ENCODE results near the gene ZRANB1. TPM values are rescaled to one million over a fixed set of nuclear protein-coding genes. Genes with fewer than 3 reads are reported as not detected.

Gene ZRANB1
- total RNA-seq, 1 experiment from 2014 or later: 23.2 TPM

- no TSS peak for BruUV-seq (replicated peaks)
- Mint-ChIP-seq H3K4me1 (ENCODE audit: insufficient read depth, unreplicated experiment) (peaks cover 6% of the 10 kb centered on the region), H3K36me3 (ENCODE audit: insufficient read depth, unreplicated experiment) (peaks cover 64% of the 10 kb centered on the region), H3K27ac (ENCODE audit: low read depth, unreplicated experiment) (no peak overlapping the region), H3K27me3 (ENCODE audit: insufficient read depth, unreplicated experiment) (no peaks in the 10 kb centered on the region), H3K4me3 (ENCODE audit: unreplicated experiment) (no peak overlapping the region), H3K9me3 (ENCODE audit: unreplicated experiment) (no peaks in the 10 kb centered on the region)
- ChIA-PET POLR2A (interaction anchor here (1.2 kb wide), 2 partner anchors 14 to 57 kb away, joined by 3 to 5 read pairs; no protein-coding TSS in a partner anchor), CTCF (no interaction called here)
- no peak for TF ChIP-seq CTCF (IDR thresholded peaks at IDR 0.05; ENCODE audit: unreplicated experiment)
- intact Hi-C loops (cut with micrococcal nuclease): no loop called here
- DNase-seq (ENCODE audit: unreplicated experiment): no peak
These were observed 32.2 kb downstream of the ZRANB1 start for GRCh38 chr10:124974131-124974530.

- H3K9me3 Mint-ChIP-seq (ENCODE audit: unreplicated experiment): no peaks in the 10 kb centered on the region
- ChIA-PET CTCF (interaction anchor here (0.7 kb wide), 1 partner anchor 17 kb away, joined by 5 read pairs; no protein-coding TSS in a partner anchor), POLR2A (interaction anchor here (1.2 kb wide), 1 partner anchor 60 kb away, joined by 3 read pairs; no protein-coding TSS in a partner anchor)
- peak overlapping the region; percentile 12 for H3K27ac Mint-ChIP-seq (ENCODE audit: low read depth, unreplicated experiment)
- H3K4me3 Mint-ChIP-seq (ENCODE audit: unreplicated experiment): no peak overlapping the region
- peaks cover 6% of the 10 kb centered on the region for H3K4me1 Mint-ChIP-seq (ENCODE audit: insufficient read depth, unreplicated experiment)
- H3K27me3 Mint-ChIP-seq (ENCODE audit: insufficient read depth, unreplicated experiment): no peaks in the 10 kb centered on the region
- no TSS peak for BruUV-seq (replicated peaks)
- intact Hi-C loops (cut with micrococcal nuclease): no loop called here
- no peak for TF ChIP-seq CTCF (IDR thresholded peaks at IDR 0.05; ENCODE audit: unreplicated experiment)
- peaks cover 56% of the 10 kb centered on the region for H3K36me3 Mint-ChIP-seq (ENCODE audit: insufficient read depth, unreplicated experiment)
- no peak for DNase-seq (ENCODE audit: unreplicated experiment)
These were observed 34.1 kb downstream of the ZRANB1 start for GRCh38 chr10:124975977-124976514.

GRCh38 chr10:124977161-124977560 is 35.2 kb downstream of the ZRANB1 start:
- no peak overlapping the region for H3K27ac Mint-ChIP-seq (ENCODE audit: low read depth, unreplicated experiment)
- no TSS peak for BruUV-seq (replicated peaks)
- H3K4me1 Mint-ChIP-seq (ENCODE audit: insufficient read depth, unreplicated experiment): peaks cover 6% of the 10 kb centered on the region
- intact Hi-C loops (cut with micrococcal nuclease): no loop called here
- no peak for TF ChIP-seq CTCF (IDR thresholded peaks at IDR 0.05; ENCODE audit: unreplicated experiment)
- CTCF ChIA-PET: interaction anchor here (0.8 kb wide), 1 partner anchor 754 kb away, joined by 4 read pairs; no protein-coding TSS in a partner anchor
- POLR2A ChIA-PET: interaction anchor here (1.2 kb wide), 1 partner anchor 61 kb away, joined by 3 read pairs; no protein-coding TSS in a partner anchor
- no peak for DNase-seq (ENCODE audit: unreplicated experiment)
- H3K9me3 Mint-ChIP-seq (ENCODE audit: unreplicated experiment): no peaks in the 10 kb centered on the region
- no peak overlapping the region for H3K4me3 Mint-ChIP-seq (ENCODE audit: unreplicated experiment)
- H3K27me3 Mint-ChIP-seq (ENCODE audit: insufficient read depth, unreplicated experiment): no peaks in the 10 kb centered on the region
- H3K36me3 Mint-ChIP-seq (ENCODE audit: insufficient read depth, unreplicated experiment): peaks cover 62% of the 10 kb centered on the region

GRCh38 chr10:124977648-124978375 is 35.9 kb downstream of the ZRANB1 start:
- DNase-seq (ENCODE audit: unreplicated experiment): no peak
- Mint-ChIP-seq H3K4me1 (ENCODE audit: insufficient read depth, unreplicated experiment) (peaks cover 6% of the 10 kb centered on the region), H3K27me3 (ENCODE audit: insufficient read depth, unreplicated experiment) (no peaks in the 10 kb centered on the region), H3K27ac (ENCODE audit: low read depth, unreplicated experiment) (no peak overlapping the region), H3K4me3 (ENCODE audit: unreplicated experiment) (no peak overlapping the region), H3K36me3 (ENCODE audit: insufficient read depth, unreplicated experiment) (peaks cover 69% of the 10 kb centered on the region), H3K9me3 (ENCODE audit: unreplicated experiment) (no peaks in the 10 kb centered on the region)
- BruUV-seq (replicated peaks): no TSS peak
- CTCF ChIA-PET: interaction anchor here (0.6 to 1.2 kb wide), 2 partner anchors 14 to 61 kb away, joined by 3 to 4 read pairs; no protein-coding TSS in a partner anchor
- no peak for TF ChIP-seq CTCF (IDR thresholded peaks at IDR 0.05; ENCODE audit: unreplicated experiment)
- intact Hi-C loops (cut with micrococcal nuclease): no loop called here
- POLR2A ChIA-PET: no interaction called here
